Spleen (tissue), 7 donors: ENCODE results near the gene ASTN1.

Experiments used
- POLR2A ChIP-seq, 3 donors: fragments of 450-650 bp; IDR thresholded peaks; one replicate each; pipeline ENCODE4 v1.5.1; 2017; ENCODE audit warnings: antibody characterized with exemption in 3 of 3, mild to moderate bottlenecking in 1 of 3
- POLR2AphosphoS5 ChIP-seq, 3 donors: sonication (generic); formaldehyde crosslinking; IDR thresholded peaks; one replicate each; pipeline ENCODE4 v1.5.1; 2017; ENCODE audit warnings: antibody characterized with exemption in 3 of 3
- TF ChIP-seq, protein P1 (sequence below), 11 experiments: fragments of 200-600 bp in 7 of 11; fragments of 450-650 bp in 4 of 11; sonication (generic) in 4 of 11; IDR thresholded peaks in 8 of 11; conservative IDR thresholded peaks in 3 of 11; 1 replicate in 7 of 11; 2 replicates in 4 of 11; pipeline versions ENCODE4 v1.4.0 to v1.8.0; 2016 to 2021; ENCODE audit warnings: antibody characterized with exemption in 11 of 11, inconsistent platforms in 4 of 11, mild to moderate bottlenecking in 1 of 11
- donor health status: DM: no; HTN: no; CAD: no; lungs with moderate emphysema.
- donor health status: DM: no; HTN: no; CAD: no.
- donor health status: DM: no; HTN: no; CAD: no.

- TF ChIP-seq, protein P1, sequence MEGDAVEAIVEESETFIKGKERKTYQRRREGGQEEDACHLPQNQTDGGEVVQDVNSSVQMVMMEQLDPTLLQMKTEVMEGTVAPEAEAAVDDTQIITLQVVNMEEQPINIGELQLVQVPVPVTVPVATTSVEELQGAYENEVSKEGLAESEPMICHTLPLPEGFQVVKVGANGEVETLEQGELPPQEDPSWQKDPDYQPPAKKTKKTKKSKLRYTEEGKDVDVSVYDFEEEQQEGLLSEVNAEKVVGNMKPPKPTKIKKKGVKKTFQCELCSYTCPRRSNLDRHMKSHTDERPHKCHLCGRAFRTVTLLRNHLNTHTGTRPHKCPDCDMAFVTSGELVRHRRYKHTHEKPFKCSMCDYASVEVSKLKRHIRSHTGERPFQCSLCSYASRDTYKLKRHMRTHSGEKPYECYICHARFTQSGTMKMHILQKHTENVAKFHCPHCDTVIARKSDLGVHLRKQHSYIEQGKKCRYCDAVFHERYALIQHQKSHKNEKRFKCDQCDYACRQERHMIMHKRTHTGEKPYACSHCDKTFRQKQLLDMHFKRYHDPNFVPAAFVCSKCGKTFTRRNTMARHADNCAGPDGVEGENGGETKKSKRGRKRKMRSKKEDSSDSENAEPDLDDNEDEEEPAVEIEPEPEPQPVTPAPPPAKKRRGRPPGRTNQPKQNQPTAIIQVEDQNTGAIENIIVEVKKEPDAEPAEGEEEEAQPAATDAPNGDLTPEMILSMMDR (IDR thresholded peaks at IDR 0.05 in 8 of 11, conservative IDR thresholded peaks at IDR 0.05 in 3 of 11): no peak
- TF ChIP-seq POLR2A (IDR thresholded peaks at IDR 0.05) (no peak), POLR2AphosphoS5 (IDR thresholded peaks at IDR 0.05) (no peak)
These were observed 18.0 kb downstream of the ASTN1 start for GRCh38 chr1:177146499-177146898.
